Measurements from ENCODE around the gene TMEM120A. TPM values are rescaled to one million over a fixed set of nuclear protein-coding genes. Genes with fewer than 3 reads are reported as not detected.
A peak's percentile ranks its signal among the peaks of the same experiment; 100 is the strongest.

TMEM120A gene
- total RNA-seq, 1 donor from 2014 or later: 43.9 TPM

- Histone ChIP-seq H3K4me1 (peaks cover 47% of the 10 kb centered on the region), H3K27ac (peak overlapping the region; percentile 70), H3K4me3 (peak overlapping the region; percentile 6), H3K9me3 (no peaks in the 10 kb centered on the region), H3K36me3 (peaks cover 23% of the 10 kb centered on the region), H3K27me3 (no peaks in the 10 kb centered on the region)
- intact Hi-C loops (cut with DNase I): no loop called here
- no peak for TF ChIP-seq CTCF (IDR thresholded peaks at IDR 0.05)
- DNase-seq (no peak), ATAC-seq (no peak)
Measured at GRCh38 chr7:75968012-75968411, 26.4 kb downstream of the TMEM120A start.

GRCh38 chr7:75967487-75967997, 26.9 kb downstream of the TMEM120A start:
- no peaks in the 10 kb centered on the region for H3K27me3 ChIP-seq
- no peak for DNase-seq
- peaks cover 48% of the 10 kb centered on the region for H3K4me1 ChIP-seq
- H3K27ac ChIP-seq: peak overlapping the region; percentile 70
- no peaks in the 10 kb centered on the region for H3K9me3 ChIP-seq
- H3K36me3 ChIP-seq: peaks cover 19% of the 10 kb centered on the region
- TF ChIP-seq CTCF (IDR thresholded peaks at IDR 0.05): no peak
- peak; percentile 42 for ATAC-seq
- peak overlapping the region; percentile 6 for H3K4me3 ChIP-seq
- intact Hi-C loops (cut with DNase I): no loop called here

- Histone ChIP-seq H3K9me3 (no peaks in the 10 kb centered on the region), H3K4me3 (no peak overlapping the region), H3K4me1 (peaks cover 46% of the 10 kb centered on the region), H3K36me3 (peaks cover 17% of the 10 kb centered on the region), H3K27me3 (no peaks in the 10 kb centered on the region), H3K27ac (peak overlapping the region; percentile 70)
- intact Hi-C loops (cut with DNase I): no loop called here
- no peak for ATAC-seq
- no peak for DNase-seq
- TF ChIP-seq CTCF (IDR thresholded peaks at IDR 0.05): no peak
Measured at GRCh38 chr7:75967055-75967454, 27.3 kb downstream of the TMEM120A start.

- H3K27ac ChIP-seq: peak overlapping the region; percentile 76
- no peaks in the 10 kb centered on the region for H3K9me3 ChIP-seq
- DNase-seq: no peak
- intact Hi-C loops (cut with DNase I): no loop called here
- H3K36me3 ChIP-seq: peaks cover 23% of the 10 kb centered on the region
- H3K27me3 ChIP-seq: no peaks in the 10 kb centered on the region
- H3K4me3 ChIP-seq: no peak overlapping the region
- peaks cover 40% of the 10 kb centered on the region for H3K4me1 ChIP-seq
- TF ChIP-seq CTCF (IDR thresholded peaks at IDR 0.05): no peak
- peak; percentile 25 for ATAC-seq
Measured at GRCh38 chr7:75966190-75966961, 28.0 kb downstream of the TMEM120A start.

GRCh38 chr7:75965617-75966016, 28.8 kb downstream of the TMEM120A start:
- no peaks in the 10 kb centered on the region for H3K9me3 ChIP-seq
- no peak for DNase-seq
- intact Hi-C loops (cut with DNase I): no loop called here
- H3K27ac ChIP-seq: peak overlapping the region; percentile 76
- H3K27me3 ChIP-seq: no peaks in the 10 kb centered on the region
- H3K36me3 ChIP-seq: peaks cover 25% of the 10 kb centered on the region
- H3K4me1 ChIP-seq: peaks cover 36% of the 10 kb centered on the region
- no peak for TF ChIP-seq CTCF (IDR thresholded peaks at IDR 0.05)
- H3K4me3 ChIP-seq: no peak overlapping the region
- ATAC-seq: no peak

Measured in upper lobe of right lung (tissue), 1 donor.